ENCODE data around the gene ABCC2. TPM values are rescaled to one million over a fixed set of nuclear protein-coding genes. Genes with fewer than 3 reads are reported as not detected.

The ABCC2 gene
- polyA plus RNA-seq, 1 donor (not counting 4 experiments of a cell fraction or from before 2014, with no cell fraction given), result 2.5 TPM

DNA sequence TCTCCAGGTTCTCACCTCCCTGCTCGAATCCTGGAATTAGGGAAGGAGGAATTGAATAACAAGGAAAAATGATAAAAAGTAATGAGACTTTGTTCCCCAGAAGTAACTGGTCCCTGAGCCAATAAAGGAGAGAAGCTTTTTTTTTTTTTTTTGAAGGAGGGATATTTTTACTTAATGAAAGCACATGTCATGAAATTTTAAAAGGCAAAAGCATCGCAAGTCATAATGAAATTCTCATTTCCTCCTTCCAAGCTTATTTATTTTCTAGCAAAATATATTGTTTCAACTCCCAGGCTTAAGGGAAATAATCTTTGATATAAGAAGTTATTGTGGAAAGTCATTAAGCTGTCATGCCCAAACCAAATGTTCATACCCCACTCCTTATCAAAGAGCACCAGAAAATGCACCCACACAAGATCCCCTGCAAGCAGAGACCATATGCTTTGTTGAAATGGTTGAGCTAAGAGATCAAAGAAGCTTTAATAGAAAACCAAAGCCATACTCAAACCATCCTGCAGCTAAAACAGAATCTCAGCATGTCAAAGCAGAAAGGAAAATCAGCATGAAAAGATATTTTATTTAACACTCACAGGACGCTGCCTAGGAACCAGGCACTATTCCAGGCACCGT lies 16.7 kb upstream of the ABCC2 start:
- Histone ChIP-seq H3K9me3 (ENCODE audit: control insufficient read depth, low read depth, low read length) (no peaks in the 10 kb centered on the region), H2AFZ (ENCODE audit: control insufficient read depth, low read length) (no peak overlapping the region), H3K9me1 (ENCODE audit: control insufficient read depth, extremely low read depth, insufficient read depth, low read length) (no peaks in the 10 kb centered on the region), H4K20me1 (ENCODE audit: control insufficient read depth, extremely low read depth, insufficient read depth, low read length) (no peaks in the 10 kb centered on the region), H3K4me2 (ENCODE audit: control insufficient read depth, extremely low read depth, insufficient read depth, low read depth, low read length) (no peak overlapping the region), H3K9ac (ENCODE audit: control insufficient read depth, extremely low read depth, insufficient read depth, low read length) (no peak overlapping the region), H3K36me3 (ENCODE audit: control insufficient read depth in 2 of 2, extremely low read depth in 1 of 2, insufficient read depth in 2 of 2, low read length in 2 of 2) (no peaks in the 10 kb centered on the region), H3K4me1 (ENCODE audit: control insufficient read depth, extremely low read depth, insufficient read depth, low read length) (no peaks in the 10 kb centered on the region), H3K27me3 (ENCODE audit: control insufficient read depth, extremely low read depth, insufficient read depth, low read length) (no peaks in the 10 kb centered on the region), H3K27ac (ENCODE audit: control insufficient read depth, insufficient read depth, low read length) (no peak overlapping the region), H3K79me2 (ENCODE audit: control insufficient read depth, insufficient read depth, low read length) (no peaks in the 10 kb centered on the region), H3K4me3 (ENCODE audit: control insufficient read depth in 2 of 3, extremely low read depth in 1 of 3, insufficient read depth in 2 of 3, low read depth in 1 of 3, low read length in 3 of 3) (no peak overlapping the region)
- no peak for DNase-seq (ENCODE audit: low read depth, low spot score)
- no peak for FAIRE-seq
- TF ChIP-seq EZH2 (IDR thresholded peaks at IDR 0.05; ENCODE audit: low read length) (no peak), CTCF (optimal IDR thresholded peaks at IDR 0.05 in 1 of 3, IDR thresholded peaks at IDR 0.05 in 1 of 3, conservative IDR thresholded peaks at IDR 0.05 in 1 of 3; ENCODE audit: extremely low read depth in 1 of 3, insufficient read depth in 2 of 3, low read length in 3 of 3) (no peak)
- dilution Hi-C loops (cut with MboI; ENCODE audit: extremely low pct_ligation_motif_present, low sequenced_read_pairs), result no loop called here

- Histone ChIP-seq H3K36me3 (ENCODE audit: control insufficient read depth in 2 of 2, extremely low read depth in 1 of 2, insufficient read depth in 2 of 2, low read length in 2 of 2) (no peaks in the 10 kb centered on the region), H3K9me3 (ENCODE audit: control insufficient read depth, low read depth, low read length) (no peaks in the 10 kb centered on the region), H3K4me2 (ENCODE audit: control insufficient read depth, extremely low read depth, insufficient read depth, low read depth, low read length) (no peak overlapping the region), H4K20me1 (ENCODE audit: control insufficient read depth, extremely low read depth, insufficient read depth, low read length) (no peaks in the 10 kb centered on the region), H3K27ac (ENCODE audit: control insufficient read depth, insufficient read depth, low read length) (no peak overlapping the region), H3K9me1 (ENCODE audit: control insufficient read depth, extremely low read depth, insufficient read depth, low read length) (no peaks in the 10 kb centered on the region), H3K4me3 (ENCODE audit: control insufficient read depth in 2 of 3, extremely low read depth in 1 of 3, insufficient read depth in 2 of 3, low read depth in 1 of 3, low read length in 3 of 3) (no peak overlapping the region), H3K79me2 (ENCODE audit: control insufficient read depth, insufficient read depth, low read length) (no peaks in the 10 kb centered on the region), H3K27me3 (ENCODE audit: control insufficient read depth, extremely low read depth, insufficient read depth, low read length) (no peaks in the 10 kb centered on the region), H3K9ac (ENCODE audit: control insufficient read depth, extremely low read depth, insufficient read depth, low read length) (no peak overlapping the region), H3K4me1 (ENCODE audit: control insufficient read depth, extremely low read depth, insufficient read depth, low read length) (no peaks in the 10 kb centered on the region), H2AFZ (ENCODE audit: control insufficient read depth, low read length) (no peak overlapping the region)
- dilution Hi-C loops (cut with MboI; ENCODE audit: extremely low pct_ligation_motif_present, low sequenced_read_pairs), result no loop called here
- TF ChIP-seq CTCF (optimal IDR thresholded peaks at IDR 0.05 in 1 of 3, IDR thresholded peaks at IDR 0.05 in 1 of 3, conservative IDR thresholded peaks at IDR 0.05 in 1 of 3; ENCODE audit: extremely low read depth in 1 of 3, insufficient read depth in 2 of 3, low read length in 3 of 3) (no peak), EZH2 (IDR thresholded peaks at IDR 0.05; ENCODE audit: low read length) (no peak)
- no peak for DNase-seq (ENCODE audit: low read depth, low spot score)
- no peak for FAIRE-seq
These were observed 16.1 kb upstream of the ABCC2 start for GRCh38 chr10:99766302-99766681.

Measured in keratinocyte (primary cell).